Right lung (tissue), 5 donors: Measurements from ENCODE around the gene C6orf89. TPM values are rescaled to one million over a fixed set of nuclear protein-coding genes. Genes with fewer than 3 reads are reported as not detected.

ENCODE experiments used
- DNase-seq, 2 donors: peaks; one replicate each; pipeline ENCODE4 v3.0.0-alpha.2; 2013
- polyA plus RNA-seq, 5 donors: library from polyadenylated mRNA; unstranded; fragments of 120-200 nt; gene quantifications; one replicate each; pipeline versions ENCODE4 v1.2.1 to v1.2.3, GENCODE V29; 2013; ENCODE audit warnings: inconsistent platforms in 1 of 5, low replicate concordance in 1 of 5; ENCODE audit not compliant: insufficient read length in 5 of 5, insufficient read depth in 1 of 5

C6orf89 gene
- polyA plus RNA-seq, 5 donors = 38.1 to 51.4 (median 48.2) TPM

DNA sequence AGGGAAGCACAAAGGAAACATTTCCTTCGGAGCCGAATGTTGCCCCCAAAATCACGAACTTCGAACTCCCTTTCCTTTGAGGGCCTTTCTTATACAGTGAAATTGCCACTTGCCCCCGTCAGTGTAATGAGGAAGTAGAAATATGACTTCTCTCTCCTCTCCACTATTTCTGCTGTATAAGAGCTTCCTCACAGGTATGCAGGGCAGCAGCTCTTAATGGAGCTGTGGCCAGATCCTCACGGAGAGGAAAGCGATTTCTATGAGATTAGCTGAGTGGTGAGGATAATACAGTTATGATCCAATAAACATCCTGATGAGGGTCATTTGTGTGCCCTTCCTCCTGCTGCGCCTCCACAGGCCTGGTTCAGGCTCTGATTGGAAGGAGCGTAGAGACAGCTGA, 35.7 kb upstream of the C6orf89 start:
- DNase-seq = no peak

- DNase-seq = peak; percentile 64 to 68
These were observed 34.6 kb upstream of the C6orf89 start for GRCh38 chr6:36851149-36851614.

DNA sequence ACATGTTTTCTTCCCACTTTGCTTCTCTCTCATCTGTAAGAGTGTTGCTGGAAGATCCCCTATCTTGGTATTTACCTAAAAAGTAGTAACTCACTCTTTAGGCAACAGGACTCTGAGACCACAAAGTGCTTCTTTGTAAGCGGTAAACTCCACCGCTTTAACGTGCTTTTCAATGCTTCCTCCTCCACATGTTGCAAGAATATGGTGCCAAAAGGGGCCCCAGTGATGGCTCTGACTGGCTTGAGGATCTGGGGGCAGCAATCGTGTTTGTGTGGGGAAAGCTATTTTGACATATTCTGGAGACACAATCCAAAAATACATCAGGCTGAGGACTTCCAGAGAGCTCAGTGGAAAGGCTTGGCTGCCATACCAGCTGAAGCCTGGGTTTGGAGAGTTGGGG, 34.1 kb upstream of the C6orf89 start:
- DNase-seq = no peak

- DNase-seq = no peak
These were observed 33.1 kb upstream of the C6orf89 start for GRCh38 chr6:36852481-36853147.

GRCh38 chr6:36853325-36853724, 32.4 kb upstream of the C6orf89 start:
- no peak for DNase-seq

DNA sequence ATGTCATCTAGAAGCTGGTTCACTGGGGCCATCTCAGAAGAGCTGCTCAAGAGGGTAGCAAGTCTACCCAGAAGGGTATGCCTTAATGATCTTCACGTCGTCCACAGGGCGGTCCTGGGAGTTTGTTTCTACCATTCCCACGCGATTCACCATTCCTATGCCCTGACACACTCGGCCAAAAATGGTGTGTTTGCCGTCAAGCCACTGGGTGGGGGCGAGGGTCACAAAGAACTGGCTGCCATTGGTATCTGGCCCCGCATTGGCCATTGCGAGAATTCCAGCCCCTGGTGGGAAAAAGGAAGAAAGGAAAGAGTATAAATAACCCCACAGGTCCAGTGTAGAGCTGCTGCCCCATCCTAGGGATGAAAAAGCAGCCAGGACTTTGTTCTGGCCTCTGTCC, 30.0 kb upstream of the C6orf89 start:
- DNase-seq = no peak

DNA sequence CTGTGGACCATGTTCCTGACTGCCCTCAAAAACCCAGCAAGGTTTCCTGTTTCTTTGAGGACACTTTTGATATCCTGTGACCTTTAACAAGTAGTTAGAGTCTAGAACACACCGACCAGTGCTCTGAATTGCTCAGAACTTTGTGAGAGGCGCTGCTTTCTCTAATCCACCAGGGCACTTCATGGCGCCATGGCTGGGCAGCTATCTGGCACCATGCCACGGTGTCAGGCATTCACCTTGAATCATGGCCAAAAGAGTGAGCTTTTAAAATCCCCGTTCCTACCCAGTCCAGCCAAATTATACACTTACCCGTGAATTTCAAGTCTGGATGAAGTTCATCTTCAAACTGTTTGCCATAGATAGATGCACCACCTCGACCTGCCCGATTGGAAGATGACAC, 29.5 kb upstream of the C6orf89 start:
- DNase-seq = no peak

- no peak for DNase-seq
These were observed 28.4 kb upstream of the C6orf89 start for GRCh38 chr6:36857325-36857724.

GRCh38 chr6:36858407-36858981, 27.3 kb upstream of the C6orf89 start:
- no peak for DNase-seq

- DNase-seq = no peak
These were observed 25.6 kb upstream of the C6orf89 start for GRCh38 chr6:36860126-36860525.

GRCh38 chr6:36862164-36862847, 23.4 kb upstream of the C6orf89 start:
- DNase-seq = no peak

GRCh38 chr6:36862848-36863382, 22.8 kb upstream of the C6orf89 start:
- DNase-seq = no peak

- no peak for DNase-seq
These were observed 21.8 kb upstream of the C6orf89 start for GRCh38 chr6:36863670-36864540.

GRCh38 chr6:36865835-36866234, 19.9 kb upstream of the C6orf89 start:
- no peak for DNase-seq

DNA sequence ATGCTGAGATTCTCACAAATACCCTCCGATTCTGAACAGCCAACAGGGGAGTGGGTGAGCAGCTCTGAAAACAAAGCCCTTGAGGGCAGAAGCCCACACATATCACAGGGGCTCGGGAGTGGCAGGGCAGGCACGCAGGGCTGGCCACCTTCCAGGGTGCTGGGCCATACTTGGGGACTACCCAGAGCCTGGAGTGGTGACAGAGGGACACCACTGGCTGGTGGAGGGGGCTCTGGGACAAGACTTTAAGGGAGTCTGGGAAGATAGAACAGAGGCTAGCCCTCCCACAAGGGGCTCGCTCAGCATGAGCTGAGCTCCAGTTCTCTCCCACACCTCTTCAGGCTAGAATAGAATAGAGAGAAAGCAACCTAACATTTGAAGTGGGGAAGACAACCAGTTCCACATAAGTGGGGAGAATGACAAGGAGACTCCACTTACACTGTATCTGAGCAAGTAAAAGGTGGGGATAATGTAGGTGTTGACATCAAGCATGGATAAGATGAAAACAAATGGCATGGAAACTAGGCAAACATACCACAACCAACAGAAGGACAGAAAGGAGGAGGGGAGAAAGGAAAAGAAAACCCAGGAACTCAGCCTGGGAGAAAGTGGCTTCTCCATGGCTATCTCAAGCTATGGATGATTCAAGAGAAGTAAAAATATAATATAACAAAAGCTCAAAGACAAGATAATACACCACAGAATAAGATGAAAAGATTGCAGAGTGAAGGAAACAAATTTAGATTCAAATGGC, 18.1 kb upstream of the C6orf89 start:
- DNase-seq = no peak

DNA sequence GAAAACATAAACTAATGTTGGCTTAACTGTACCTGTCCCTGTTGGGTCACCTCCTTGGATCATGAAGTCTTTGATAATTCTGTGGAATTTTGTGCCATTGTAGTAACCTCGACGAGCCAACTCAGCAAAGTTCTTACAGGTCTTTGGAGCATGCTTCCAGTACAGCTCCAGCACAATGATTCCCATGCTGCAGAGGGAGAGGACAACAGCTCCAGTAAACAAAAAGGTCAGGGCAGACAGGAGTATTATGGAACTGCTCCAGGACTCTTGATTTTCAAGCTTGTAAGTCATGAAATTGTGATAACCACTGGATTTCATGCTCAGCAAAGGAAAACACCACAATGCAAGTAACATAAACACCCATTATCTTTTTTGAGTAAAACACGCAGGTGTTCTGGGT, 14.1 kb upstream of the C6orf89 start:
- no peak for DNase-seq

DNA sequence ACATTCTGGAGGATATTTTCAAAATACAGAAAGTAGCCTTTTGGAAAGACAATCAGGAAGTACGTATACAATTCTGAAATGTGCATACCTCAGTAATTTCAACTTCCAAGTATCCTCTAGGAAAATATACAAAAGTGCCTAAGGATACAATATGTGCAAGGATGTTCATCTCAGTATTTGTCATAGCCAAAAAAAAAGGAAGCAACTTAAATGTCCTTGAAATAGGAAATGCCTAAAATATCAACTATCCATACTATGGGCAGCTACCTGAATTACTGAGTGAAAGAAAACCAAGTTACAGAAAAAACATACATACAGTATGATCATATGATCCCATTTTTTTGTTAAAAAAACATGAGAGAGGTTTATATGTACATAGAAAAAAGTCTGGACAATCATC, 12.6 kb upstream of the C6orf89 start:
- DNase-seq = no peak

GRCh38 chr6:36873612-36874442, 11.9 kb upstream of the C6orf89 start:
- DNase-seq = no peak

- peak; percentile 93 to 94 for DNase-seq
These were observed 11.1 kb upstream of the C6orf89 start, which contains the start of gene PPIL1 for GRCh38 chr6:36874443-36875249. TSS of gene PPIL1 (minus strand) at chr6:36874803. CDS start at chr6:36874772, 31 bp downstream.
